GM12878 (cell line): ENCODE measurements around the gene CEBPB.

Experiments
- CBX5 ChIP-seq: sonication (generic); IDR thresholded peaks from 2 replicates; pipeline ENCODE4 v1.6.1; 2016; ENCODE audit warnings: low read depth, moderate library complexity, mild to moderate bottlenecking, inconsistent platforms
- CTCF ChIP-seq, 3 experiments: IDR thresholded peaks in 2 of 3; conservative IDR thresholded peaks in 1 of 3; 2 replicates each; pipeline ENCODE4 v1.5.1; 2011; ENCODE audit warnings: low read depth in 3 of 3, low read length in 3 of 3, mild to moderate bottlenecking in 3 of 3, control low read depth in 2 of 3, moderate library complexity in 2 of 3, inconsistent platforms in 1 of 3, mixed read lengths in 1 of 3; ENCODE audit not compliant: control insufficient read depth in 2 of 3, insufficient read depth in 1 of 3; ENCODE audit errors: extremely low read depth in 1 of 3
- E2F4 ChIP-seq: IDR thresholded peaks from 2 replicates; pipeline ENCODE4 v1.6.1; 2012; ENCODE audit warnings: low read depth, low read length, improper control_type of control experiment
- NR2F1 ChIP-seq: fragments of 450-650 bp; conservative IDR thresholded peaks from 2 replicates; pipeline ENCODE4 v1.6.1; 2017; ENCODE audit warnings: mild to moderate bottlenecking
- PBX3 ChIP-seq: IDR thresholded peaks from 2 replicates; pipeline ENCODE4 v1.6.1; 2011; ENCODE audit warnings: mild to moderate bottlenecking, low read depth, low read length, moderate library complexity; ENCODE audit not compliant: insufficient replicate concordance
- POLR2A ChIP-seq: IDR thresholded peaks from 2 replicates; pipeline ENCODE4 v1.6.1; 2011; ENCODE audit warnings: low read depth, mild to moderate bottlenecking, low read length
- REST ChIP-seq: IDR thresholded peaks from 2 replicates; pipeline ENCODE4 v1.6.1; 2012; ENCODE audit warnings: mild to moderate bottlenecking, low read depth, low read length
- YY1 ChIP-seq: IDR thresholded peaks from 2 replicates; pipeline ENCODE4 v1.6.1; 2011; ENCODE audit warnings: low read depth, mild to moderate bottlenecking, low read length

GRCh38 chr20:50188287-50188688, 2.3 kb upstream of the CEBPB start:
- TF ChIP-seq CBX5 (no peak), CTCF (IDR thresholded peaks at IDR 0.05 in 2 of 3, conservative IDR thresholded peaks at IDR 0.05 in 1 of 3; ENCODE audit: control insufficient read depth in 2 of 3, extremely low read depth in 1 of 3, insufficient read depth in 1 of 3, low read depth in 3 of 3, low read length in 3 of 3) (no peak), E2F4 (no peak), REST (no peak), PBX3 (no peak), YY1 (no peak), POLR2A (no peak), NR2F1 (no peak)
